GM12864 (cell line): ENCODE data around the gene RASSF1.

Experiments used
- DNase-seq: peaks from one replicate; pipeline ENCODE4 v3.0.0-alpha.2; 2011; ENCODE audit warnings: low read depth
- H3K4me3 ChIP-seq: 2 replicates; pipeline ENCODE4 v1.5.1; 2011; ENCODE audit warnings: mild to moderate bottlenecking, low read depth, low read length, control low read depth
- CTCF ChIP-seq: IDR thresholded peaks from 2 replicates; pipeline ENCODE4 v1.5.1; 2011; ENCODE audit warnings: low read depth, mild to moderate bottlenecking, moderate library complexity, low read length, control low read depth, inconsistent platforms; ENCODE audit errors: missing control alignments

The RASSF1 gene

GRCh38 chr3:50365842-50366220 lies 25.2 kb upstream of the RASSF1 start:
- H3K4me3 ChIP-seq, result peak overlapping the region; percentile 50; the same call in 1 of the 2 replicates
- no peak for TF ChIP-seq CTCF
- DNase-seq, result no peak

DNA sequence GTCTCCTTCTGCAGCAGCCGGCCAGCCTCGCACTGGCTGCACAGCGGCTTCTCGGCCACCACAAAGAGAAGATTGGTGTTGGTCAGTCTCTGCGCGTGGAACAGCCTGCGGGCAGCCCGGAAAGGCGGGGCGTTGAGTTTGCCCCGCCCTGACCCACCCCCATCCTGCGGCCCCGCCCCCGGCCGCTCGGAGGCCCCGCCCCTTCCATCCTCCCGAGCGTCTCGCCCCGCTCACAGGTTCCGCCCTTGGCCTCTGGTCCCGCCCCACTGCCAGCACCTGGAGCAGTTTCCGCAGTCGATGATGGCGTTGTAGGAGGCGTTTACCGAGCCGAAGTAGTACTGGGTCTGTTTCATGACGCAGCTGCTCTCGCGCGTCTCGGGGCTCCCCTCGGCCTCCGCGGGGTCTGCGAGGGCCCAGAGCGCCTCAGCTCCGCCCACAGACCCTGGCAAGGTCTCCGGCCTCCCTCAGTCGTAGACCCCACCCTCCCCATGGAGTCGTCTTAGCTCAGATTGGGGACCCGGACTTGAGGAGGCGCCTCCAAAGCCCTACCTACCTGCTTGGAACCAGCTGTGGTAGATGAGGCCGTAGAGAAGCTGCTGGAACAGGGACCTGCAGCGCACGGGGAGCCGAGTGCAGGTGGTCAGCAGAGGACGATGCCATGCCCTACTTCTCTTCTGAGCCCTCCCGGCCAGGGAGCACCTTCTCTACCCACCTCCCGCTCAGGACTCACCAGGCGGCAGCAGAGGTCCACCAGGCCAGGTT lies 24.6 kb upstream of the RASSF1 start:
- peak overlapping the region; percentile 50 for H3K4me3 ChIP-seq

GRCh38 chr3:50364573-50365079 lies 24.0 kb upstream of the RASSF1 start:
- TF ChIP-seq CTCF, result no peak
- H3K4me3 ChIP-seq, result peak overlapping the region; percentile 49
- DNase-seq, result no peak

More for the DNA sequence above, 24.6 kb upstream of the RASSF1 start:
- no peak for TF ChIP-seq CTCF
- DNase-seq, result peak; percentile 67

- H3K4me3 ChIP-seq, result peak overlapping the region; percentile 70
- DNase-seq, result no peak
- TF ChIP-seq CTCF, result no peak
Observed at GRCh38 chr3:50359760-50360110, 19.1 kb upstream of the RASSF1 start.

DNA sequence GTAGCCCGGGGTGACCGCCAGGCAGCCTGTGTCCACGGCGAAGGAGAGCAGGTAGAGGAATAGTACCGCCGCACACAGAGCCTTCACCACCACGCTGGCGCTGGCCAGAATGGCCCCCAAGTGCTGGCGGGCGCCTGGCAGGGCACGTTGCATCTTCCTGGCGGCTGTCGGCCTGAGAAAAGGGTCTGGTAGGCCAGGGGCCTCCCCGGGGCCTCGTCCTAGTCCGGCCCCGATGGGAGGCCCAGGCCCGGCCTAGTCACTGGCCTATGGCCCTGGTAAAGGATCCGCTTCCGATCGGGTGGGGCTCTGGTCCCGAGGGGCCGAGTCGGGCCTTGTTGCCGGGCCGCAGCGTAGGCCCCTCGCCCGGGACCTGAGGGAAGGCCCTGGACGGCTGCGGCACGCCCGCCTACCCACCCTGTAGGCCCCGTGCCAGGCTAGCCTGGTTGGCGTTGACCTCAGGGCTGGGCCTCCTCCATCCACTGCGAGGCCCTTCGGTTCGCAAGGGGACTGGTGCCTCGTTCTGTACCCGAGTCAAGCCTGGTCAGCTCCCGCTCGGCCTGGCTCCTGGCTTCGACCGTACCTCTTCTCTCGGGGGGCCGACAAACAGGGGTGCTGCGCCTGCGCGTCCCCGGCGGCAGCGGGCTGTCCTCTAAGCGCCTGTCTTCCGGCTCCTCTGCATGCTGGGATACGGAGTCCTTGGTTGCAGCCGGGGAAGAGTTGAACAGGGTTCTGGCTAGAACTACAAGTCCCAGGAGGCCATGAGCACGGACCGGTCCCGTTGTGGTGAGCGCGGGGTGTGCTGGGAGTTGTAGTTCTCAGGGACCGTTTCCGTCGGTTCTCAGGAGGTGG lies 18.5 kb upstream of the RASSF1 start, which contains the start of gene TMEM115:
Gene TMEM115, minus strand, starts transcription at position 611 of the 849 bp plus-strand sequence. Its CDS starts 458 bp downstream, at position 153.
- peak; percentile 97 for DNase-seq
- H3K4me3 ChIP-seq, result peak within 1 kb of the TSS; percentile 70
- no peak for TF ChIP-seq CTCF

GRCh38 chr3:50358355-50358910 lies 17.8 kb upstream of the RASSF1 start:
- H3K4me3 ChIP-seq, result peak overlapping the region; percentile 70
- TF ChIP-seq CTCF, result no peak
- DNase-seq, result no peak
